Left ventricle myocardium superior (tissue), 1 donor: ENCODE results near the gene PHC2. TPM values are rescaled to one million over a fixed set of nuclear protein-coding genes. Genes with fewer than 3 reads are reported as not detected.

ENCODE experiments used
- ATAC-seq: fragments of 200-7000 bp; cut with Tn5 transposase; one replicate; pipeline ENCODE4 v1.9.1; 2020; ENCODE audit warnings: mild to moderate bottlenecking, moderate library complexity
- DNase-seq: peaks from one replicate; pipeline ENCODE4 v3.0.0-alpha.2; 2020
- intact Hi-C: fragments of 100-400 bp; cut with micrococcal nuclease; formaldehyde crosslinking; loops from one replicate; pipeline ENCODE4 v1.11.0; 2022
- total RNA-seq: library from RNA; stranded (reverse); fragmentation: NEBNext Ultra II Directional; extraction: Animal tissue kit (Norgen Biotek cat#: 25700); gene quantifications from one replicate; pipeline ENCODE4 v1.2.1, GENCODE V29; 2021
- donor health status: DM: no; HTN: yes; CAD: no; lungs with severe emphysema.

PHC2 gene
- total RNA-seq, 1 donor from 2014 or later = 118 TPM

DNA sequence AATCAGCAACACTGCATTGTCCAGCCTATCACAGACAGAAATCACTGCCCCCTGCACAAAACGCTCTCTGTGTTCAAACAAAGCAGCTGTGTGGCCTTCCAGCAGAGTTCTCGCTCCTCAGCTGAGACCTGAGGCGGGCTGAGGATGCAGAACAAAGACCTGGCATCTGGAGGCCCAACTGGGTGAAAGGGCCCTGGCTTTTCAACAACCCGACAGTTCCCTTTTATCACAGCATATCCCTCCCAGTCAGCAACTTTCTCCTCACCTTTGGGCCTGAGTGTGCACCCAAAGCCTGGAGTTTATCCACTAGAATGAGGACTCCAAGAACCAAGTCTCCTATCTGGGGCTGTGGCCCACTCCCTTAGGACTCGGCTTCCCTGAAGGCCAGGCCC lies 67.4 kb downstream of the PHC2 start:
- DNase-seq (no peak), ATAC-seq (no peak)
- intact Hi-C loops = loop anchor here (10.0 kb wide), 1 partner anchor 229 kb away; no protein-coding TSS in a partner anchor

DNA sequence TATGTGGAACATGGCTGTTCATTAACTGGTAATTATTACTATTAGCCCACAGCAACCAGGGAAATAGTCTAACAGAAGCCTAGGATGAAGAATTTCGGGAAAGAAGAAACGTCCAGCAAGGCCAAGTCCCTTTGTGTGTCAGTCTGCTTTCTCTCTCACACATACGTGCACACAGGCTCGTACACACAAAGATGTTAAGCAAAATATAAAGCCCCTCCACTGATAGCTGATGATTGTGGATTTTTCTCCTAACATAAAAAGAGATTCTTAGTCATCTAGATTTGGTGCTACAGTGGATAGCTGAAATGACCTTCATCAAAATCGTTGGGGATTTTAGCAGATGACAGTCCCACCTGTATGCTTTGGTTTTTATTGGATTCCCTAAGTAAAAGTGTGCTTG lies 67.9 kb downstream of the PHC2 start:
- DNase-seq = no peak
- ATAC-seq = no peak
- intact Hi-C loops = loop anchor here (10.0 kb wide), 1 partner anchor 228 kb away; no protein-coding TSS in a partner anchor

DNA sequence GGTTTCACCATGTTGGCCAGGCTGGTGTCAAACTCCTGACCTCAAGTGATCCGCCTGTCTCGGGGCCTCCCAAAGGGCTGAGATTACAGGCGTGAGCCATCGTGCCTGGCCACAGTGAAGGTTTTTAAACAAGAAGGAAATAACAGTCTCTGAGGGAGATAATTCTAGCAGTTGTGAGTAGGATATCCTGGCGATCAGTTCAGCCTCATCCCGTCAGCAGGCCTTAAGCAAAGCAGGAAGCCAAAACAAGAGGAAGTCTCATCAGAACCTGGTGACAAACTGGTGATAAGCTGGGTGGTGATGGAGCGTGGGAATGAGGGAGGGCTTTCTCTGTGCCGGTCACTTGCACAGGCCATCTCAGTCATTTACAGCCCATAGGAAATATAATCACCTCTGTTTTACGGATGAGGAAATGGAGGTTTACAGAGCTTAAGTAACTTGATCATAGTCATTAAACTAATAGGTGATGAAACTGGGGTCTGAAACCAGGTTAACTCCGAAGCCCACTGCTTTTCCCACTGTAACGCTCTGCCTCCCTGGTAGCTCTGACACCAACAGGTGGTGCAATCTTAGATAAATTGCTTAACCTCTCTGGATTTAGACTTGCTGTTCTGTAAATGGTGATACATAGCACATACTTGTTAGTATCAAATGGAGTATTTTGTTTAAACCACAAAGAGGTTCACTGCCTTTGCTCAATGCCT lies 69.2 kb downstream of the PHC2 start:
- ATAC-seq (peak; percentile 44), DNase-seq (no peak)
- intact Hi-C loops = loop anchor here (10.0 kb wide), 1 partner anchor 227 kb away; no protein-coding TSS in a partner anchor

DNA sequence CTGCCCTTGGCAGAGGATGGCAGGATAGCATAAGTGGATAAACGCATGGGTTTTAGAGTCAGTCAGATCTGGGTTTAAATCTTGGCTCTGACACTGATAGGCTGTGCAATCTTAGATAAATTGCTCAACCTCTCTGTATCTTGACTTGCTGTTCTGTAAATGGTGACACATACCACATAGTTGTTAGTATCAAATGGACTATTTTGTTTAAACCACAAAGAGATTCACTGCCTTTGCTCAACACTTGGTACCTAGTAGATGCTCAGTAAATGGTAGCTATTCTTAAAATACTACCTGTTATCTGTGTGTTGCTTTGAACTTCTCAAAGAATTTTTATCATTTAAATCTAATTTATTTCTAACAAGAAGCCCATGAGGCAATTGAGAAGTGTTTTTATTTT lies 70.5 kb downstream of the PHC2 start:
- ATAC-seq (no peak), DNase-seq (no peak)
- intact Hi-C loops = loop anchor here (10.0 kb wide), 1 partner anchor 226 kb away; no protein-coding TSS in a partner anchor

DNA sequence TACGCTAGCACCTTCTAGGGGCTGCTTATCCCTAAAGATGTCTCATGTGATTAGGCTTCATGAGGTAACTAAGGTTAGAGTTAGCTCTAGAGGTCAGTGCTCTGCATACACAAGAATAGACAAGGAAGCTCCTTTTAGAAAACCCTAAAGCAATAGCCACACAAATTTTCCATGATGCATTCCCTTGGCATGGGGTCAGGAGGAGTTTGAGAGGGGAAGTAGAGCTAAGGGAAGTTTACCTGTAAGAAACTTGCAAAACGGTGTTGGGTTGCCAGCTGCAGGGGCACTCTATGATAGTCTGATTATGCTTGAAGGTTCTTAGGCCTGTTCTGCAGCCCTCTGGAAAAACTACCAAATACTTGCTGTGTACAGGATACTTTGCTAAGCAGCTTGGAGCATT lies 71.0 kb downstream of the PHC2 start:
- intact Hi-C loops = loop anchor here (10.0 kb wide), 1 partner anchor 225 kb away; no protein-coding TSS in a partner anchor
- no peak for ATAC-seq
- DNase-seq = no peak

DNA sequence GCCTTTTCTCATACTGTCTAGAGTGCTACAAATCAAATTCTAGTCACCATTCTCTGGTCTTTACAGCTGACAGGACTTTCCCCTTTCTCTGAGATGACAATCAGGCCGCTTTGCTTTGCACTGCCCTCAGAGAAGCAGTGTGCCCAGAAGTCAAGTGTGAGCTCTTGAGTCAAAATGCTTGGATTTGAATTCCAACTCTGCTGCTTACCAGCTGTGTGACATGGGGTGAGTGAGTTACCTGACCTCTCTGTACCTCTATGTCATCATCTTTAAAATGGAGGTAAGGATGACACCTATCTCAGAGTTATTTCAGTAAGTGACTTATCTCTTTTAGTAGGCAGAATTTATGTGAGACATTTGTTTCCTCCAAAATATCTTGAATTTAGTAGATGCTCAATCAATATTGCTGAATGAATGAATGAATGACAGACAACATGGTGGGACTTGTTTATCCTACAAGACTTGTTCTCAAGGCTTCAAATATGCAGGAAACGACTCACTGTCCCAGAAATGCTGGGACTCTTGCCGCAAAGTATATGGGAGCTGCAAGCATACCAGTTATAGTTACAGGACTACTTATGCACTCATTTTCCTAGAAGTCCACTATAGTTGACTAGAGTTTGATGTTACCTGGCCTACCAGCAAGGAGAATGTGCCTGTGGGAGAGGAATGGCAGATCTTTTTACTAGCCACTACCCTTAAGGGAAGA lies 71.9 kb downstream of the PHC2 start:
- intact Hi-C loops = no loop called here
- ATAC-seq (no peak), DNase-seq (no peak)

DNA sequence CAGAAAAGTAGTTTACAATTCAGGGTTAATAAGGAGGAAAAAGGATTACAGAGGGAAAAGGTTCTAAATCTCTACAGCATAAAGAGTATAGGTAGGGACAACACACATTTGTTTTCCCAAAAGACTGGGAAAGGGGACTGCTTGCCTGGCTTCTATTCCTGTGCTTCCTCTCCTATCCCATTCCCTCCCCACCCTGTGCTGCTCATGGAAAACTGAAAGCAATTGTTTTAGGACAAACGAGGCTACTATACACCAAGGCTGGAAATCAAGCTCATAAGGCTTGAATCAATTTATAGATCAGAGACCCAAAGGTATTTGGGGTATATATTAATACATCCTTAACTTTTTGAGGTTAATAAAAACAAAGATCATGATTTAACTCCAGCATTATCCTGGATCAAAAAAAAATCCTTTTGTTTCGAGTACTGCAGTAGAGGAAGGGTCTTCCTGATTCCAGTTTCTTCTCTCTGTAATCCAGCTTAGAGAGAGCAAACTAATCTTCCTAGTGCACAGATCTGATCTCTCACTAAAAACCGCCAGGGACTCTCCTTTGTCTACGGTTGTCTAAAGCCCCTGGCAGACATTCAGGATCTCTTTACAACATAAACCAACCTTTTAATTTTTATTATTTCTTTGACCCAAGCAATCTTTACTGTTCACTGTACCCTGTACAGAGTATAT lies 72.6 kb downstream of the PHC2 start:
- ATAC-seq = no peak
- intact Hi-C loops = no loop called here
- DNase-seq = no peak

DNA sequence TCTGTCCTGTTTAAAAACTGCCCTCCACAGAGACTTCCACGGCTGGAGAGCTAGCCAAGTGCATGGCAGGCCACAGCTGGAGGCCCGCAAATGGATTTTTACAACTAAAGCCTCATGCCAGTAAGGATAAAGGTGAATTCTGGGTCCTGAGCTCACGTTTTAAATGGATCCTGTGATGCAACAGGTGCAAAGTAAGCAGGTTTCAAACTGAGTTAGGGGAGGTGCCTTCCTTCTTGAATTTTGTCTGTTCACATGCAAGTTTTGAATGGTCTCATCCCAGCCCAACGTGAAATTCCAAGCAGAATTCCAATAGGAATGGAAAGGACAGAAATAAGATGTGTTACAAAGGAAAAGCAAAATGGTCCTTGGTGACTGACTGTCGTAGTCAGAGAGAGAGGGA lies 73.8 kb downstream of the PHC2 start:
- intact Hi-C loops = no loop called here
- no peak for DNase-seq
- ATAC-seq = no peak

DNA sequence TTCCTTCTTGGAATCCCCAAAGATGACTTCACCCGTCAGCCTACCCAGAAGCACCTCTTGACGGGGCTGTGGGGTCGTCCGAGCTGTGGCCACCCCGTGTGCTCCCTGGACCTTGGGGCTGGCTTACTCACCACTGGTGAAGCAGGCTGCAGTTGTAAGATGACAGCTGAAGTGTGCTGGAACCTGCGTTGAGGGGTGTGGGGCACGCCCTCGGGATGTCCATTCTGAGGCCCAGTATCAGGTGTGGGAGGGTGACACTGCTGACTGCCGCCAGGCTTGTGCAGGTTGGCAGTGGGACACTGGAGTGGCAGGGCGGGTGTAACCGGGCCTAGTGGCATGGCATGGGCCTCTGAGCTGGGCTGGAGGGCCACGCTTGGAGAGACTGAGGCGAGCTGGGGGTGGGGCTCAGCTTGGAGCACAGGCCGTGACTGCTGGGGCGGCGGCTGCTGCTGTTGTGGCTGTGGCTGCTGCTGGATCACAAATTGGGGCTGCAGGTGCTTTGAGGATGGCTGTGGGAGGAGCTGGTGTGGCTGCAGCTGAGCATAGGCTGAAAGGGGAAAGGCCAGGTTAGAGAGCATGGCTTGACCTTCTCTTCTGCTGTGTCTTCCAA lies 76.1 kb downstream of the PHC2 start:
- intact Hi-C loops = no loop called here
- ATAC-seq = no peak
- DNase-seq = no peak

DNA sequence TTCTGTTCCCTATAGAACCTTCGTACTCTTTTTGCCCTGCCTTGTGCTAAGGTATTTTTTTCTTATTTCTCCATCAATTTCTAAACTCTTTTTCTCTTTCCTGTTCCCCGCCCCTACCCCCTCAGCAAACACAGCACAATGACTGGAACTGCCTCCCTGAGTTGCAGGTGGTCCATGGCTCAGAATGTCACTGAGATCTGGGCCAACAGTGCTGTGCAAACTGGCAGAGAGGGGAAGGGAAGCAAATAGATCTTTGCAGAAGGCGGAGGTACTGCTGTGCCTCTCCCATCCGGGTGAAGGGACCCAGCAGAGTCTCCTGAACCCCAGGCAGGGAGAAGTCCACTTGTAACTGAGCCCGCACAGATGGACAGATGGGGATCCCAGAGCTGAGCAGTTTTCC lies 77.4 kb downstream of the PHC2 start:
- ATAC-seq (no peak), DNase-seq (no peak)
- intact Hi-C loops = no loop called here

DNA sequence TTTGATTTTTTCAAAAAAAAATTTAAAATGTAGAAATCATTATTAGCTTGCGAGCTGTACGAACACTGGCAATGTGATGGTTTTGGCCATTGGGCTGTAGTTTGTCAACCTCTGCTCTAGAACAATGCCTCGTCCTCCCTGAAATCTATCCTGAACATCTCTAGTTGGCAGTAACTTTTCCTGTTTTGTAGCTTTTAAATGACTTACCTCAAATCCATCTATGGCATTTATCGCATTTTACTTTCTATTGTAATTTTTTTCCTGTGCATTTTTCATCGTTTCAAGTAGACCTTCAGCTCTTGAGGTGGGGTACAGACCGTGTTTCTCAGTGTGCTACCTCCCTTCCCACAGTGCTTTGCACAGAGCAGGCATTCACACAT lies 79.6 kb downstream of the PHC2 start:
- DNase-seq = no peak
- no peak for ATAC-seq
- intact Hi-C loops = no loop called here

DNA sequence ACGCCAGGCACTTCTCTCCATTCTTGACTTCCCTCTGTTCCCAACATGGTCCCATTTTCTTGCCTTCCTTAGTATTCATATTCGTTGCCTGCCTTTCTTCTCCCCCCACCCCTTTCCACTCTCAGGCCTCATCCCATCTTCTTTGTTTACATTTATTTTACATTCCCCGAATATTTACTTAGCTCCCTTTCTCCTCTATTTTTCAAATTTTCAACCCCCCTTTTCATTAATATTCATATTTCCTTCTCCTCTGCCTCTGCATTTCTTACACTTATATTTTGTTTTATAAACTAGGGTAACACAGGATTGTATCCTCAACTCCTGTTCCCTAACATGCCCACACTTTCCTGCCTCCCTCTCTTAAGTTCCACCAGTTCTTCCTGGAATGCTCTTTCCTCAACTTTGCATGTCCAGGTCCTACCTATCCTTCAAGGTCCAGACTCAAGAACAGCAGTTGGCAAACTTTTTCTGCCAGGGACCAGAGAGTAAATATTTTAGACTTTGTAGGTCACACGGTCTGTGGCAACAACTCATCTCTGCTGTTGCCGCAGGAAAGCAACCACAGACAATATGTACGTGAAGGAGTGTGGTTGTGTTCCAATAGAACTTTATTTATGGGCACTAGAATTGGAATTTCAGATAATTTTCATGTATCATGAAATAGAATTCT lies 80.1 kb downstream of the PHC2 start:
- no peak for DNase-seq
- intact Hi-C loops = no loop called here
- ATAC-seq = no peak

DNA sequence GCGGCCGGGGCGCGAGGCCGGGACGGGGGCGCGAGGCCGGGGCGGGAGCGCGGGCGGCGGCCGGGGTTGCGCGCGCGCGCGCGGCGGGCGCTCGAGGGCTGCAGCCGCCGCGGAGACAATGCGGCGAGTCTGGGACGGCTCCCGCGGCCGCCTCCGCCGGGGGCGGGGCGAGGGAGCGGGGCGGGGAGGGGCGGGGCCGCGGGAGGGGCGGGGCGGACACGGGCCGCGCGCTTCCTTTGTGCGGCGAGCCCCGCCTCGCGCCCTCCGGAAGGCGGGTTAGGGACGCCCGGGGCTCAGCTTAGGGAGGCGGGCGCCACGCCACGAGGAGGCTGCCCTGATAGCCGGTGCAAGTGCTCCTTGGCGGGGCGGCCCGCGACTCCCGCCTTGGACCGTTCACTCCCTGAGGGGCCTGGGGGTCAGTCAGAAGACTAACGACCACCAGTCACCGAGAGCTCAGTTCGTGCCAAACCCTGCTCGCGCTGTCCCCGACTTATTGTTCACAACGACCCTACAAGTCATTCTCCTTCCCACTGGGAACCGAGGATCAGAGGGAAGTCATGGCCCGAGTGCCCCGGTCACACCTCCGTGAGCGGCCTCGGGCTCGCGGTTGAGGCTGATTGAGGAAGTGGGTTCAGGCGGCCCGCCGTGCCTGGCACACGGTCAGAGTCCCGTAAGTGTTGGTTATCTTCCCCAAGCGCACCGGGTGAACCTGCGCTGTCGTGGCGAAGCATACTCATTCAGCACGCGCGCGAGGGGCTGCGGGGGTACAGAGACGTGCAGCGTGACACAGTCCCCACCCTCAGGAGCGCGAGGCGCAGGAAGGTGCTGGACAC lies 80.9 kb downstream of the PHC2 start:
- ATAC-seq (peak; percentile 86), DNase-seq (peak; percentile 96)
- intact Hi-C loops = no loop called here

DNA sequence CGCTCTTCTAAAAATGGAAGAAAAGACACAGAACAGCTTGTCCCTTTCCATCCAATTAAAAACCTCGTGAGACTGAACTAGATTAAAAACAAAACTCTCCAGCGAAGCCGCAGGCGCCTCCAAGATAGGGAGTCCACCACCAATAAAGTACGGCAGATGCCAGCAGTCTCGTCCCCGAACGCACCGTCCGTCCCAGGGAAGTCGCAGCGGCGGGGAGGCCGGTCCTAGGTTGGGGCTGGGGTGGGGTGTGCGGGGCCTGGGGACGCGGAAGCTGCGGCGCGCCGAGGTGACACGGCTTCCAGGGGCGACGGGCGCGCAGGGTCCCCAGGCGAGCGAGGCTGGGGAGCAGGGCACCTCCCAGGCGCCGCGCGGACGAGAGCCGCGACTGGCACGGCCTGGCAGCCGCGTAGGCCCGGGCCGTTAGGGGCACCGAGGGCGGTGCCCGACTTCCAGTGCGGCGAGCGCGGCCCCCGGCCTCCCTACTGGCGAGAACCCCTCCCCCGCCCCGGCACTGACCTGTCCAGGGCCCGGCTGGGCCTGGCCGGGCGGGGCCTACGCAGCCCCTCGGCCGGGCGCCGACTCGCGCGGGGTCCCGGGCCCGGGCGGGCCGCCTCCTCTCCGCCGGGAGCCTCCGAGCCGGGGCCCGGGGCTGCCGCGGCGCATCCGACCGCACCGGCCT lies 81.7 kb downstream of the PHC2 start:
- ATAC-seq (peak; percentile 32), DNase-seq (peak; percentile 76)
- intact Hi-C loops = no loop called here

DNA sequence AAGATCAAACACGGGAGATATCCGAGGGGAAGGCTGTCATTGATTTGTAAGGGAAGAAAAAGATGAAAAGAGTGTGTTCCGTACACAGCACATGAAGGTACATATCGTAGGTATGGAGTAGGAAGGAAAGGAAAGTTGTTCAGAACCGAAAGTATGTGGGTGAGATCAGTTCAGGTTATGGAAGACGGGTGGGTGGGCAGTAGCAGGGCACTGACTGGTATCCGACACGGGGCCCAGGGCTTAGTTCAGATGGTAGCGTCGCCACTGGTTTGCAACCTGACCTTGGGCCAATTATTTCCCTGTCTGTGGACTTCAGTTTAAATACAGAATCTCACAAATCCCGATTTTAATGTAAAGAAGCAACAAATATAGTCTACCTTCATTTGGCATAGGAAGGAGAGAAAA lies 82.2 kb downstream of the PHC2 start:
- DNase-seq (no peak), ATAC-seq (peak; percentile 12)
- intact Hi-C loops = no loop called here

DNA sequence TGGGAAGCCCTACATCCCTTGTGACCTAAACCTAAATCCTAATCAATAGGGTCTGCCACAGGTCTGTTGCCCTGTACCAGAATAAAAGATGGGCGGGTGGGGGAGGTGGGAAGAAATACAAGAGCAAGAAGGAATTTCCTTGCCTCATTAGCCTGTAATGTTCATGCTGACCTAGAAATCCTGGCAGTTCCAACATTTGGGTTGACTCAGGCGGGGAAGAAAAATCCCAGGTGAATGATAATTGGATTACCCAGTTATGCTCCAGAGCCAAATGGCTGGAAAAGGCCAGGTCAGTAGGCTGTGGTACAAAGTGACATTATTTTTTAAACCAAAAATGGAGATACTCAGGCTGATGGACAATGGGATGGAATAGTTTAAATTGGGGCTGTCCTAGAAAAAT lies 82.7 kb downstream of the PHC2 start:
- intact Hi-C loops = no loop called here
- DNase-seq (no peak), ATAC-seq (no peak)

DNA sequence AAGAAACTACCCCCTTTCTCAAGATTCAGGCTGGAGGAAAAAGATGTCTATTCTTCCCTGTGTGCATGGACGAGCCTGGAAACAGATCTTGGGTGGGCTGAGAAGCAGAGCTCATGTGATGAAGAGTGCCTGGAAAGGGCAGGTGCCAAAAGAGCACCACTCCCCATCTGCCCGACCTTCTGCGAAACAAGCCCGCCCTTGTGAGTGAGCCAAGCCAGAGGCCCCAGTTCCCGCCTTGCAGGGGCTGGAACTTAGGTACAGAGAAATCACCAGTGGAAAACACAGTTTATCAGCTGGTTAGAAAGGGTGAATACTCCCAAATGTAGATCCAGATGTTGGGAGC lies 83.3 kb downstream of the PHC2 start:
- ATAC-seq = peak; percentile 37
- intact Hi-C loops = no loop called here
- peak; percentile 62 for DNase-seq
